Stomach (tissue), 4 donors: Measurements from ENCODE around the gene GAMT.

ENCODE experiments used
- CTCF ChIP-seq, 7 experiments: fragments of 450-650 bp in 4 of 7; fragments of 200-600 bp in 3 of 7; sonication (generic) in 3 of 7; IDR thresholded peaks; one replicate each; pipeline ENCODE4 v1.5.1; 2016 to 2019; ENCODE audit warnings: antibody characterized with exemption in 7 of 7, control low read depth in 2 of 7, mild to moderate bottlenecking in 1 of 7
- EP300 ChIP-seq: sonication (generic); formaldehyde crosslinking; IDR thresholded peaks from one replicate; pipeline ENCODE4 v1.6.1; 2017; ENCODE audit warnings: antibody characterized with exemption
- POLR2A ChIP-seq, 4 donors: fragments of 450-650 bp; IDR thresholded peaks; one replicate each; pipeline ENCODE4 v1.6.1; 2016; ENCODE audit warnings: antibody characterized with exemption in 4 of 4, control low read depth in 2 of 4, mild to moderate bottlenecking in 1 of 4, moderate library complexity in 1 of 4

GRCh38 chr19:1379961-1380489, 21.3 kb downstream of the GAMT start:
- TF ChIP-seq CTCF (IDR thresholded peaks at IDR 0.05): no peak
- no peak for TF ChIP-seq POLR2A (IDR thresholded peaks at IDR 0.05)
- TF ChIP-seq EP300: no peak
